SK-N-SH treated with all-trans-retinoic acid at 6 μM for 48 hours (cell line): ENCODE measurements around the gene RWDD1.

Experiments used
- ATAC-seq: fragments of 200-7000 bp; cut with Tn5 transposase; 3 replicates; pipeline ENCODE4 v1.9.1; 2020; ENCODE audit warnings: mild to moderate bottlenecking, moderate library complexity
- ARNTL ChIP-seq: fragments of 450-650 bp; formaldehyde crosslinking; IDR thresholded peaks from 2 replicates; pipeline ENCODE4 v1.5.0; 2020; ENCODE audit warnings: low read depth, mild to moderate bottlenecking, moderate library complexity, borderline replicate concordance
- BACH2 ChIP-seq: fragments of 250-450 bp; sonication (Bioruptor Pico); IDR thresholded peaks from 2 replicates; pipeline ENCODE4 v1.9.0; 2021; ENCODE audit warnings: mild to moderate bottlenecking, borderline replicate concordance
- CREB5 ChIP-seq: fragments of 250-450 bp; sonication (Bioruptor Pico); IDR thresholded peaks from 2 replicates; pipeline ENCODE4 v1.5.1; 2020; ENCODE audit warnings: low read depth, mild to moderate bottlenecking, moderate library complexity
- CSRNP3 ChIP-seq: fragments of 250-450 bp; sonication (Bioruptor Pico); IDR thresholded peaks from 2 replicates; pipeline ENCODE4 v1.5.1; 2021; ENCODE audit warnings: mild to moderate bottlenecking, moderate library complexity
- ESRRG ChIP-seq: fragments of 250-450 bp; sonication (Bioruptor Pico); IDR thresholded peaks from 2 replicates; pipeline ENCODE4 v1.6.1; 2021; ENCODE audit warnings: mild to moderate bottlenecking
- GLIS3 ChIP-seq: fragments of 250-450 bp; sonication (Bioruptor Pico); IDR thresholded peaks from 2 replicates; pipeline ENCODE4 v1.5.0; 2020; ENCODE audit warnings: mild to moderate bottlenecking, moderate library complexity
- ISL1 ChIP-seq: fragments of 250-450 bp; sonication (Bioruptor Pico); IDR thresholded peaks from 2 replicates; pipeline ENCODE4 v2.1.2; 2022; ENCODE audit warnings: mild to moderate bottlenecking, moderate library complexity
- OSR1 ChIP-seq: fragments of 250-450 bp; sonication (Bioruptor Pico); IDR thresholded peaks from 2 replicates; pipeline ENCODE4 v1.8.0; 2022; ENCODE audit warnings: moderate library complexity, mild to moderate bottlenecking, inconsistent platforms
- POU6F1 ChIP-seq: fragments of 250-450 bp; sonication (Bioruptor Pico); IDR thresholded peaks from 2 replicates; pipeline ENCODE4 v1.8.0; 2021; ENCODE audit warnings: low read depth, mild to moderate bottlenecking, moderate library complexity, borderline replicate concordance
- PPARA ChIP-seq: fragments of 250-450 bp; sonication (Bioruptor Pico); IDR thresholded peaks from 2 replicates; pipeline ENCODE4 v1.5.0; 2020; ENCODE audit warnings: mild to moderate bottlenecking, borderline replicate concordance
- RARB ChIP-seq: fragments of 250-450 bp; sonication (Bioruptor Pico); IDR thresholded peaks from 2 replicates; pipeline ENCODE4 v1.8.0; 2021; ENCODE audit warnings: mild to moderate bottlenecking, moderate library complexity
- SNAI2 ChIP-seq: fragments of 250-450 bp; sonication (Bioruptor Pico); IDR thresholded peaks from 2 replicates; pipeline ENCODE4 v1.5.0; 2020; ENCODE audit warnings: mild to moderate bottlenecking, moderate library complexity
- TCF4 ChIP-seq: fragments of 250-450 bp; sonication (Bioruptor Pico); IDR thresholded peaks from 2 replicates; pipeline ENCODE4 v1.8.0; 2021; ENCODE audit warnings: mild to moderate bottlenecking, moderate library complexity, borderline replicate concordance
- TOX ChIP-seq: fragments of 250-450 bp; sonication (Bioruptor Pico); IDR thresholded peaks from 2 replicates; pipeline ENCODE4 v1.8.0; 2021; ENCODE audit warnings: mild to moderate bottlenecking, moderate library complexity, borderline replicate concordance
- ZC3H10 ChIP-seq: fragments of 250-450 bp; sonication (Bioruptor Pico); IDR thresholded peaks from 2 replicates; pipeline ENCODE4 v1.5.1; 2021; ENCODE audit warnings: mild to moderate bottlenecking, moderate library complexity
- ZFP3 ChIP-seq: fragments of 250-450 bp; sonication (Bioruptor Pico); IDR thresholded peaks from 2 replicates; pipeline ENCODE4 v1.5.0; 2020; ENCODE audit warnings: mild to moderate bottlenecking, moderate library complexity
- ZFP30 ChIP-seq: fragments of 450-650 bp; formaldehyde crosslinking; IDR thresholded peaks from 2 replicates; pipeline ENCODE4 v1.5.0; 2022; ENCODE audit warnings: mild to moderate bottlenecking, moderate library complexity
- ZNF565 ChIP-seq: fragments of 450-650 bp; formaldehyde crosslinking; conservative IDR thresholded peaks from 2 replicates; pipeline ENCODE4 v1.5.0; 2020; ENCODE audit warnings: low read depth, mild to moderate bottlenecking, moderate library complexity
- ZNF70 ChIP-seq: fragments of 450-650 bp; formaldehyde crosslinking; IDR thresholded peaks from 2 replicates; pipeline ENCODE4 v1.5.0; 2020; ENCODE audit warnings: mild to moderate bottlenecking, moderate library complexity
- ZNF8 ChIP-seq: fragments of 450-650 bp; formaldehyde crosslinking; IDR thresholded peaks from 2 replicates; pipeline ENCODE4 v1.5.0; 2020; ENCODE audit warnings: mild to moderate bottlenecking, moderate library complexity
- TF ChIP-seq, protein P1 (sequence below): fragments of 250-450 bp; sonication (Bioruptor Pico); IDR thresholded peaks from 2 replicates; pipeline ENCODE4 v1.8.0; 2020; ENCODE audit warnings: mild to moderate bottlenecking, moderate library complexity, borderline replicate concordance
- TF ChIP-seq, protein P2 (sequence below): fragments of 250-450 bp; sonication (Bioruptor Pico); IDR thresholded peaks from 2 replicates; pipeline ENCODE4 v1.5.0; 2020; ENCODE audit warnings: mild to moderate bottlenecking, moderate library complexity

Gene RWDD1

GRCh38 chr6:116531675-116532570 lies 39.4 kb upstream of the RWDD1 start:
- TF ChIP-seq ISL1 (no peak), ZFP3 (CRISPR knock-in tag) (0 out of 2 replicates have a peak, but pooled peaks have one; percentile 44)
- peak; percentile 85 for ATAC-seq

GRCh38 chr6:116533233-116533957 lies 37.9 kb upstream of the RWDD1 start:
- TF ChIP-seq ESRRG (CRISPR knock-in tag) (no peak), SNAI2 (CRISPR knock-in tag) (no peak), ZNF565 (CRISPR knock-in tag) (no peak), BACH2 (CRISPR knock-in tag) (no peak), CREB5 (CRISPR knock-in tag) (no peak), PPARA (no peak), ZC3H10 (CRISPR knock-in tag) (no peak), GLIS3 (CRISPR knock-in tag) (no peak), OSR1 (CRISPR knock-in tag) (no peak), ZFP30 (CRISPR knock-in tag) (no peak), ZNF8 (CRISPR knock-in tag) (no peak), ZNF70 (CRISPR knock-in tag) (no peak)
- TF ChIP-seq, protein P1, sequence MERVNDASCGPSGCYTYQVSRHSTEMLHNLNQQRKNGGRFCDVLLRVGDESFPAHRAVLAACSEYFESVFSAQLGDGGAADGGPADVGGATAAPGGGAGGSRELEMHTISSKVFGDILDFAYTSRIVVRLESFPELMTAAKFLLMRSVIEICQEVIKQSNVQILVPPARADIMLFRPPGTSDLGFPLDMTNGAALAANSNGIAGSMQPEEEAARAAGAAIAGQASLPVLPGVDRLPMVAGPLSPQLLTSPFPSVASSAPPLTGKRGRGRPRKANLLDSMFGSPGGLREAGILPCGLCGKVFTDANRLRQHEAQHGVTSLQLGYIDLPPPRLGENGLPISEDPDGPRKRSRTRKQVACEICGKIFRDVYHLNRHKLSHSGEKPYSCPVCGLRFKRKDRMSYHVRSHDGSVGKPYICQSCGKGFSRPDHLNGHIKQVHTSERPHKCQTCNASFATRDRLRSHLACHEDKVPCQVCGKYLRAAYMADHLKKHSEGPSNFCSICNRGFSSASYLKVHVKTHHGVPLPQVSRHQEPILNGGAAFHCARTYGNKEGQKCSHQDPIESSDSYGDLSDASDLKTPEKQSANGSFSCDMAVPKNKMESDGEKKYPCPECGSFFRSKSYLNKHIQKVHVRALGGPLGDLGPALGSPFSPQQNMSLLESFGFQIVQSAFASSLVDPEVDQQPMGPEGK (CRISPR knock-in tag) = no peak
- TF ChIP-seq, protein P2, sequence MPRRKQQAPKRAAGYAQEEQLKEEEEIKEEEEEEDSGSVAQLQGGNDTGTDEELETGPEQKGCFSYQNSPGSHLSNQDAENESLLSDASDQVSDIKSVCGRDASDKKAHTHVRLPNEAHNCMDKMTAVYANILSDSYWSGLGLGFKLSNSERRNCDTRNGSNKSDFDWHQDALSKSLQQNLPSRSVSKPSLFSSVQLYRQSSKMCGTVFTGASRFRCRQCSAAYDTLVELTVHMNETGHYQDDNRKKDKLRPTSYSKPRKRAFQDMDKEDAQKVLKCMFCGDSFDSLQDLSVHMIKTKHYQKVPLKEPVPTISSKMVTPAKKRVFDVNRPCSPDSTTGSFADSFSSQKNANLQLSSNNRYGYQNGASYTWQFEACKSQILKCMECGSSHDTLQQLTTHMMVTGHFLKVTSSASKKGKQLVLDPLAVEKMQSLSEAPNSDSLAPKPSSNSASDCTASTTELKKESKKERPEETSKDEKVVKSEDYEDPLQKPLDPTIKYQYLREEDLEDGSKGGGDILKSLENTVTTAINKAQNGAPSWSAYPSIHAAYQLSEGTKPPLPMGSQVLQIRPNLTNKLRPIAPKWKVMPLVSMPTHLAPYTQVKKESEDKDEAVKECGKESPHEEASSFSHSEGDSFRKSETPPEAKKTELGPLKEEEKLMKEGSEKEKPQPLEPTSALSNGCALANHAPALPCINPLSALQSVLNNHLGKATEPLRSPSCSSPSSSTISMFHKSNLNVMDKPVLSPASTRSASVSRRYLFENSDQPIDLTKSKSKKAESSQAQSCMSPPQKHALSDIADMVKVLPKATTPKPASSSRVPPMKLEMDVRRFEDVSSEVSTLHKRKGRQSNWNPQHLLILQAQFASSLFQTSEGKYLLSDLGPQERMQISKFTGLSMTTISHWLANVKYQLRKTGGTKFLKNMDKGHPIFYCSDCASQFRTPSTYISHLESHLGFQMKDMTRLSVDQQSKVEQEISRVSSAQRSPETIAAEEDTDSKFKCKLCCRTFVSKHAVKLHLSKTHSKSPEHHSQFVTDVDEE = no peak
- no peak for ATAC-seq

DNA sequence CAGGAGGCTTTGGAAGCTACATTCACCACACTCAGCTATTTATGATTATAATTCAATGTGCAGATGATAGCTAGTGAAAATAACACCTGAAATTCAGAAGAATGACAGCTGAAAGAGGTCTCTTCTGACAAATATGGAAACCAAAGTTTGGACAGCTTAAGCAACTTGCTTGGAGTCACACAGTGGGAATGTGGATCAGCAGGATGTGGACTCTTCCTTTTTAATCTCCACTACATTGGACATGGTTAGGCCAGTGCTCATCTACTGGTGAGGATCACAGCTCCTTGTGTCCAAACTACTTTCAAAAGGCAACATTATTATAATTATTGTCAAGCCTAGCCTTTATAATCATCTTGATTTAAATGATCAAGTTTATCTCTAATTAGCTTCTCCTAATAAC lies 36.2 kb upstream of the RWDD1 start:
- TF ChIP-seq, protein P2 = no peak
- TF ChIP-seq ARNTL (CRISPR knock-in tag) = no peak
- no peak for TF ChIP-seq ZFP30 (CRISPR knock-in tag)
- no peak for TF ChIP-seq ESRRG (CRISPR knock-in tag)
- no peak for TF ChIP-seq GLIS3 (CRISPR knock-in tag)
- no peak for TF ChIP-seq PPARA
- ATAC-seq = no peak

GRCh38 chr6:116536216-116536621 lies 35.1 kb upstream of the RWDD1 start:
- ATAC-seq = peak; percentile 84
- no peak for TF ChIP-seq BACH2 (CRISPR knock-in tag)
- no peak for TF ChIP-seq ZNF565 (CRISPR knock-in tag)
- TF ChIP-seq TOX = no peak
- no peak for TF ChIP-seq RARB
- no peak for TF ChIP-seq TCF4 (CRISPR knock-in tag)
- no peak for TF ChIP-seq ZFP30 (CRISPR knock-in tag)
- no peak for TF ChIP-seq PPARA
- no peak for TF ChIP-seq ZC3H10 (CRISPR knock-in tag)
- no peak for TF ChIP-seq ESRRG (CRISPR knock-in tag)
- no peak for TF ChIP-seq POU6F1
- TF ChIP-seq ZNF8 (CRISPR knock-in tag) = no peak
- no peak for TF ChIP-seq CSRNP3
- TF ChIP-seq OSR1 (CRISPR knock-in tag) = no peak
